HepG2 (cell line): Measurements from ENCODE around the gene AP2A2. TPM values are rescaled to one million over a fixed set of nuclear protein-coding genes. Genes with fewer than 3 reads are reported as not detected.
A peak's percentile ranks its signal among the peaks of the same experiment; 100 is the strongest.

Experiments
- ATAC-seq: fragments of 200-7000 bp; cut with Tn5 transposase; 3 replicates; pipeline ENCODE4 v1.9.1; 2020; ENCODE audit warnings: mild to moderate bottlenecking, moderate library complexity
- BruUV-seq: library from RNA; stranded (reverse); fragments of 400-500 nt; replicated peaks from 2 replicates; lab custom pipeline; 2021; lab: Mats Ljungman, UMichigan
- CTCF ChIA-PET: fragments of 300-600 bp; formaldehyde crosslinking; extraction: SDS; loops from one replicate; lab custom pipeline; 2021; ENCODE audit warnings: low total read pairs, inconsistent platforms, low intra/inter-chr PET ratio; lab: Yijun Ruan, JAX
- POLR2A ChIA-PET: fragments of 350-600 bp; sonication (Branson Sonifier 250); formaldehyde crosslinking; loops from one replicate; lab custom pipeline; 2020; ENCODE audit warnings: antibody characterized with exemption, inconsistent platforms; lab: Yijun Ruan, JAX
- DNase-seq: peaks from one replicate; pipeline ENCODE4 v3.0.0-alpha.2; 2015; ENCODE audit warnings: low spot score
- FAIRE-seq: peaks from 3 replicates; lab custom pipeline; 2011; peaks lifted over from hg19 to GRCh38; lab: Jason Lieb, UNC
- H2AFZ ChIP-seq: one replicate; pipeline ENCODE4 v1.6.1; 2011; ENCODE audit warnings: low read length, inconsistent platforms
- H3K27ac ChIP-seq: fragments of 300-600 bp; 3 replicates; pipeline ENCODE4 v1.8.0; 2011; ENCODE audit warnings: mixed run types, mild to moderate bottlenecking, mixed read lengths, low read length, inconsistent platforms; ENCODE audit not compliant: insufficient read depth; ENCODE audit errors: extremely low read length
- H3K27me3 ChIP-seq, 2 experiments: fragments of 200-600 bp in 1 of 2; 2 replicates in 1 of 2; 3 replicates in 1 of 2; pipeline versions ENCODE4 v1.6.0 to v1.8.0; 2011; ENCODE audit warnings: low read length in 2 of 2, mild to moderate bottlenecking in 2 of 2, moderate library complexity in 2 of 2, inconsistent platforms in 1 of 2; ENCODE audit not compliant: insufficient read depth in 2 of 2, control insufficient read depth in 1 of 2
- H3K36me3 ChIP-seq, 2 experiments: fragments of 200-600 bp in 1 of 2; replicated peaks in 1 of 2; 2 replicates in 1 of 2; 3 replicates in 1 of 2; pipeline versions ENCODE4 v1.5.1 to v1.8.0; 2011; ENCODE audit warnings: low read length in 2 of 2, inconsistent platforms in 1 of 2; ENCODE audit not compliant: insufficient read depth in 2 of 2, control insufficient read depth in 1 of 2
- H3K4me1 ChIP-seq: 2 replicates; pipeline ENCODE4 v1.5.1; 2012; ENCODE audit warnings: low read length, inconsistent platforms; ENCODE audit not compliant: insufficient read depth
- H3K4me2 ChIP-seq: 2 replicates; pipeline ENCODE4 v1.6.0; 2011; ENCODE audit warnings: low read depth, low read length, inconsistent platforms
- H3K4me3 ChIP-seq, 3 experiments: fragments of 200-600 bp in 1 of 3; sonication (generic), shearing (Covaris generic) in 1 of 3; replicated peaks in 1 of 3; 2 replicates each; pipeline ENCODE4 v1.5.1; 2011 to 2016; ENCODE audit warnings: low read length in 3 of 3, inconsistent platforms in 2 of 3, low read depth in 2 of 3, mild to moderate bottlenecking in 2 of 3, control low read depth in 1 of 3, mixed read lengths in 1 of 3; ENCODE audit not compliant: insufficient read depth in 1 of 3
- H3K79me2 ChIP-seq: one replicate; pipeline ENCODE4 v1.6.1; 2011; ENCODE audit warnings: low read length, inconsistent platforms; ENCODE audit not compliant: insufficient read depth
- H3K9ac ChIP-seq: 2 replicates; pipeline ENCODE4 v1.6.0; 2011; ENCODE audit warnings: mild to moderate bottlenecking, low read depth, low read length, inconsistent platforms; ENCODE audit not compliant: insufficient read depth
- H3K9me3 ChIP-seq: 2 replicates; pipeline ENCODE4 v1.5.1; 2012; ENCODE audit warnings: mild to moderate bottlenecking, low read length
- H4K20me1 ChIP-seq: 2 replicates; pipeline ENCODE4 v1.6.0; 2011; ENCODE audit warnings: inconsistent platforms, mild to moderate bottlenecking, low read length, moderate library complexity; ENCODE audit not compliant: insufficient read depth
- AGO2 ChIP-seq: fragments of 200-400 bp; formaldehyde crosslinking; optimal IDR thresholded peaks from 2 replicates; pipeline ENCODE3; 2017; ENCODE audit warnings: mild to moderate bottlenecking, low read depth, low read length, moderate library complexity
- ZBTB3 ChIP-seq: sonication (generic); formaldehyde crosslinking; IDR thresholded peaks from 2 replicates; pipeline ENCODE4 v1.4.0; 2020; ENCODE audit warnings: low read depth, mild to moderate bottlenecking, moderate library complexity, missing genetic modification reagents, borderline replicate concordance
- ZNF749 ChIP-seq: sonication (generic); formaldehyde crosslinking; IDR thresholded peaks from 2 replicates; pipeline ENCODE4 v1.8.0; 2022; ENCODE audit warnings: mild to moderate bottlenecking, missing genetic modification reagents, moderate library complexity, borderline replicate concordance
- WGBS: methylation state at CpG from one replicate; pipeline ENCODE4 v1.1.6; 2017; ENCODE audit warnings: low lambda C conversion rate; 5-methylcytosine and 5-hydroxymethylcytosine counted together
- in situ Hi-C: cut with HindIII; loops from 2 replicates; pipeline ENCODE4 v1.10.0; 2017; ENCODE audit warnings: low pct_unique_long_range_greater_than_20kb; ENCODE audit not compliant: extremely low pct_ligation_motif_present
- intact Hi-C: fragments of 100-400 bp; cut with micrococcal nuclease; formaldehyde crosslinking; loops from one replicate; pipeline ENCODE4 v1.10.0; 2022; ENCODE audit not compliant: unreplicated experiment
- polyA plus RNA-seq, 8 experiments: library from polyadenylated mRNA; depleted of rRNA in 3 of 8; stranded (reverse) in 7 of 8; unstranded in 1 of 8; fragments of >200 nt; fragmentation: Illumina TruSeq in 4 of 8; extraction: Trizol in 4 of 8; gene quantifications; 2 replicates each; pipeline versions ENCODE4 v1.2.1 to v1.2.3, GENCODE V29; 2011 to 2016; ENCODE audit warnings: low read depth in 4 of 8, missing spikeins in 1 of 8, mixed read lengths in 1 of 8; ENCODE audit not compliant: insufficient read depth in 1 of 8
- total RNA-seq, 5 experiments: library from RNA; depleted of rRNA; stranded (reverse); fragments of >200 nt; fragmentation: Illumina TruSeq; extraction: Trizol; gene quantifications; 2 replicates each; pipeline ENCODE4 v1.2.3, GENCODE V29; 2016; ENCODE audit warnings: low read depth in 1 of 5

Gene AP2A2
- total and polyA plus RNA-seq, 2 of the 13 experiments (the other 11 are each of a cell fraction or from before 2014, with no cell fraction given): 25.7 to 75.7 TPM

DNA sequence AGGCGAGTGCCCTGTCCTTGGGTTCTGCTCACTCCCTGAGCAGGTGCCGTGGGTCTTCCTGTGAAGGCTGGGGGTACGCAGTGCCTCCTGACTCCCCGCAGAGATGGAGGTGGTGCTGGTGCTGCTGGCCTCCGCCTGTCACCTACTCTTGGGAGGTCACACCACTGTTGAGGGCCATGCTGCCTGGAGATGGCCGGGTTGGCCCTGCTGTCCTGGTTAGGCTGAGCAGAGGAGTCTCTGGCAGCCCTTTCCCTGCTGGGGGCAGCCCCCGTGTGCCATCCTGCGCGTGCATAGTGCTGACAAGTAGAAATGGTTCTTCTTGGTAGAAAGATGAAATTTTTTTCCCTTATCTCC is 61.3 kb downstream of the AP2A2 start:
- Histone ChIP-seq H3K36me3 (peaks cover 43 to 76% of the 10 kb centered on the region in 2 experiments), H3K4me2 (no peak overlapping the region), H3K4me3 (no peak overlapping the region), H2AFZ (no peak overlapping the region), H3K9ac (no peak overlapping the region), H3K27me3 (no peaks in the 10 kb centered on the region), H3K79me2 (no peaks in the 10 kb centered on the region), H3K4me1 (no peaks in the 10 kb centered on the region), H4K20me1 (no peaks in the 10 kb centered on the region; the same call in 1 of the 2 replicates), H3K9me3 (no peaks in the 10 kb centered on the region), H3K27ac (no peak overlapping the region)
- ChIA-PET CTCF (no interaction called here), POLR2A (no interaction called here)
- intact Hi-C loops: no loop called here
- TF ChIP-seq ZBTB3 (CRISPR knock-in tag) (no peak), AGO2 (peak; percentile 19)
- BruUV-seq: no TSS peak
- no peak for DNase-seq
- 98% methylated on average over 4 of the region's 9 CpGs for whole genome bisulfite sequencing
- FAIRE-seq: no peak
- ATAC-seq: no peak
- in situ Hi-C loops: no loop called here

DNA sequence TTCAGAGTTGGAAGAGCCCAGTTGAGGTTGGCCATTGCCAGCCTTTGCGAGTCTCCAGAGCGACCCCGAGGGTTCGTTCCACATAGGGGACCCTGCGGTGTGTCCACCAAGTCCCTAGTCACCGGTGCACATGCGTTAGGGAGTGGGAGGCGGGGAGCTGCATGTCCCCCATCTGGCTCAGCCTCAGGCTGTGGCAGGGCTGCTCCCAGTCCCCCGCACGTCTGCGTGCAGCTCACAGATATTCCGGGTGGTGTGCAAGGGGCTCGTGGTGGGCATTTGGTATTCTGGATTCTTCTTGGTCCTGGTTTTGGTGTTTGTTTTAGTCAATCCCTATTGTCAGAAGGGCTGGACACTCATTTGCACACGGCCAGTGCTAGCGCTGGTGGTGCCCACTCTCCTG is 62.0 kb downstream of the AP2A2 start:
- Histone ChIP-seq H3K27ac (no peak overlapping the region), H3K9ac (no peak overlapping the region), H3K4me3 (no peak overlapping the region), H3K79me2 (no peaks in the 10 kb centered on the region), H3K9me3 (no peaks in the 10 kb centered on the region), H3K27me3 (no peaks in the 10 kb centered on the region), H4K20me1 (no peaks in the 10 kb centered on the region; the same call in 1 of the 2 replicates), H3K36me3 (peaks cover 43 to 79% of the 10 kb centered on the region in 2 experiments), H3K4me1 (no peaks in the 10 kb centered on the region), H2AFZ (no peak overlapping the region), H3K4me2 (no peak overlapping the region)
- WGBS: 95% methylated on average over 9 of the region's 15 CpGs
- in situ Hi-C loops: no loop called here
- no peak for DNase-seq
- ChIA-PET POLR2A (no interaction called here), CTCF (no interaction called here)
- no peak for FAIRE-seq
- intact Hi-C loops: no loop called here
- no peak for ATAC-seq
- TF ChIP-seq AGO2 (peak; percentile 13), ZNF749 (CRISPR knock-in tag) (no peak)
- BruUV-seq: no TSS peak
